ENCODE measurements around the gene RNU4-1. TPM values are rescaled to one million over a fixed set of nuclear protein-coding genes. Genes with fewer than 3 reads are reported as not detected.

RNU4-1 gene
- total and polyA plus RNA-seq, 2 of the 4 experiments (the other 2 are of a cell fraction), result under 0.01 TPM; not detected in 1

GRCh38 chr12:120332041-120332440 is 39.0 kb upstream of the RNU4-1 start:
- Histone ChIP-seq H3K4me3 (ENCODE audit: insufficient read depth, low read depth, low read length) (no peak overlapping the region), H3K4me1 (ENCODE audit: control insufficient read depth, insufficient read depth, low read length) (no peaks in the 10 kb centered on the region), H2BK120ac (ENCODE audit: low read depth, low read length) (no peak overlapping the region), H2AK5ac (ENCODE audit: low read depth, low read length) (no peak overlapping the region), H3K23ac (ENCODE audit: low read depth, low read length) (no peak overlapping the region), H3K9me3 (ENCODE audit: control insufficient read depth, insufficient read depth, low read length) (peaks cover 2% of the 10 kb centered on the region), H3K36me3 (ENCODE audit: control insufficient read depth, insufficient read depth, low read length) (no peaks in the 10 kb centered on the region), H3K9me1 (ENCODE audit: insufficient read depth, low read length) (no peaks in the 10 kb centered on the region), H4K20me1 (ENCODE audit: insufficient read depth, low read length) (no peaks in the 10 kb centered on the region), H3K9ac (ENCODE audit: low read depth, low read length) (no peak overlapping the region), H2BK15ac (ENCODE audit: low read depth, low read length) (no peak overlapping the region), H3K4me2 (ENCODE audit: low read depth, low read length) (no peak overlapping the region), H2BK5ac (ENCODE audit: low read depth, low read length, poor library complexity, severe bottlenecking) (no peak overlapping the region), H3K18ac (ENCODE audit: low read depth, low read length) (no peak overlapping the region), H2BK20ac (ENCODE audit: low read depth, low read length) (no peak overlapping the region), H3K27ac (ENCODE audit: insufficient read depth, low read length) (no peak overlapping the region), H4K91ac (ENCODE audit: insufficient read depth, low read depth, low read length) (no peak overlapping the region), H3K79me1 (ENCODE audit: low read depth in 1 of 2, low read length in 2 of 2) (no peaks in the 10 kb centered on the region), H4K5ac (ENCODE audit: low read depth, low read length) (no peak overlapping the region), H2AFZ (replicated peaks; ENCODE audit: low read length, poor library complexity) (no peak overlapping the region), H3K27me3 (ENCODE audit: control insufficient read depth, insufficient read depth, low read length) (peaks cover 17% of the 10 kb centered on the region; the same call in 1 of the 2 replicates), H2AK9ac (replicated peaks; ENCODE audit: low read depth, low read length, poor library complexity) (no peak overlapping the region), H4K8ac (ENCODE audit: low read depth in 2 of 2, low read length in 2 of 2) (no peak overlapping the region), H3K56ac (ENCODE audit: extremely low read depth, insufficient read depth, low read length) (no peak overlapping the region), H3K14ac (replicated peaks; ENCODE audit: low read depth, low read length) (no peak overlapping the region), H3K4ac (ENCODE audit: low read depth, low read length) (no peak overlapping the region)
- WGBS, 2 experiments (ENCODE audit: extremely low coverage in 2 of 2, insufficient read length in 1 of 2), result 60% methylated on average over 1 of the region's 5 CpGs; no CpG with 5 or more reads in 1 of the 2 experiments
- in situ Hi-C loops (cut with MboI; ENCODE audit: low sequenced_read_pairs) (loop anchor here (25.0 kb wide), 1 partner anchor 105 kb away; the partner anchor contains the start of genes COX6A1, GATC and TRIAP1), intact Hi-C loops (cut with micrococcal nuclease) (no loop called here), dilution Hi-C loops (cut with HindIII; ENCODE audit: low sequenced_read_pairs, unreplicated experiment) (no loop called here)
- no TSS peak for BruUV-seq (replicated peaks)
- TF ChIP-seq, protein P1, sequence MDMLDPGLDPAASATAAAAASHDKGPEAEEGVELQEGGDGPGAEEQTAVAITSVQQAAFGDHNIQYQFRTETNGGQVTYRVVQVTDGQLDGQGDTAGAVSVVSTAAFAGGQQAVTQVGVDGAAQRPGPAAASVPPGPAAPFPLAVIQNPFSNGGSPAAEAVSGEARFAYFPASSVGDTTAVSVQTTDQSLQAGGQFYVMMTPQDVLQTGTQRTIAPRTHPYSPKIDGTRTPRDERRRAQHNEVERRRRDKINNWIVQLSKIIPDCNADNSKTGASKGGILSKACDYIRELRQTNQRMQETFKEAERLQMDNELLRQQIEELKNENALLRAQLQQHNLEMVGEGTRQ (IDR thresholded peaks at IDR 0.05; ENCODE audit: low read depth, low read length), result no peak
- TF ChIP-seq MAFK (IDR thresholded peaks at IDR 0.05; ENCODE audit: low read depth, low read length), result no peak
- TF ChIP-seq MAZ (IDR thresholded peaks at IDR 0.05; ENCODE audit: borderline replicate concordance, low read depth, low read length), result no peak
- no peak for DNase-seq
- CTCF ChIA-PET, result no interaction called here
- ATAC-seq (ENCODE audit: low read depth), result no peak
- POLR2A ChIA-PET (ENCODE audit: unreplicated experiment), result interaction anchor here (0.6 kb wide), 1 partner anchor 39 kb away, joined by 3 read pairs; no protein-coding TSS in a partner anchor

Measured in IMR-90 (cell line).